Hematopoietic multipotent progenitor cell treated with erythropoietin and hydrocortisone succinate and interleukin-3 and kit ligand, for 8 days (in vitro differentiated cells): ENCODE results near the gene AFTPH.
A peak's percentile ranks its signal among the peaks of the same experiment; 100 is the strongest.

Experiments
- DNase-seq: peaks from one replicate; pipeline ENCODE4 v3.0.0-alpha.2; 2015

AFTPH gene

DNA sequence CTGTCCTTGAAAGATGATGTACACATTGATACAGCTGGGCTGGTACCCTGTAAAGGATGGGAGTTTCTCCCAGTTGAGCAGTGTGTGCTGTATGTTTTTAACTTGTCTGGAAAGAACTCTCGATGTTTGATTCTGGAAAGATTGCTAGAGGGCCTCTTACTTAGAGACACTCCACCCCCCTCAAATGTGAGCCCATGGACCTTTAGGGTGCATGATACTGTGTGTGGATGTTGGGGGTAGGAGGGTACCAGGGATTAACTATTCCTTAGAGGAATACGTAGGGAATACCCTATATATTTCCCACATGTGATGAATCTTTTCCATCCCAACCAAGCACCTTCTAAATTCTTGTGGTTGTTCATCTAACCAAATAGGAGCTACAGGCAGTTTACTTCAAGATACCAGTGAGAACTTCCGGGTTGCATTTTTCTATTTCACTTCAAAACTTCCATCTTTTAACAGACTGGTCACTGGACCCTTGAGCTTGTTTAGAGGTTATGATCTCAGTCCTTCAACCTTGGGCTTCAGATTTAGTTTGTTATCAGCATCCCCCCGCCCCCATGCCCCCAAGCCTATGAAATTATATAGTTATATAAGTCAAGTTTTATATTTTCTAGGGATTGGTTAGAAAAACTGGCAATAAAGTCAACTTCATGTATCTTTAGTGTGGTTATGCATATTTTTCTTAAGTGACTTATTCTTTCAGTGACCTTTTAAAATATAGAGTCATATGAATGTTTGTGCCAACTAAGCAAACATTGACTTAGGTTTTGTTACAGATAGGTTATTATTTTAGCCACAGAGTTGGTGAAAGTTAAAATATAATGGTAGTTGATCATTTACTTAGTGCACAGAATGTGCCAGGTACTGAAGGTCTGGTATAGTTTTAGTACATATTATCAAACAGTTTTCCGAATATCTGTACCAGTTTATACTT lies 18.2 kb downstream of the AFTPH start:
- no peak for DNase-seq

DNA sequence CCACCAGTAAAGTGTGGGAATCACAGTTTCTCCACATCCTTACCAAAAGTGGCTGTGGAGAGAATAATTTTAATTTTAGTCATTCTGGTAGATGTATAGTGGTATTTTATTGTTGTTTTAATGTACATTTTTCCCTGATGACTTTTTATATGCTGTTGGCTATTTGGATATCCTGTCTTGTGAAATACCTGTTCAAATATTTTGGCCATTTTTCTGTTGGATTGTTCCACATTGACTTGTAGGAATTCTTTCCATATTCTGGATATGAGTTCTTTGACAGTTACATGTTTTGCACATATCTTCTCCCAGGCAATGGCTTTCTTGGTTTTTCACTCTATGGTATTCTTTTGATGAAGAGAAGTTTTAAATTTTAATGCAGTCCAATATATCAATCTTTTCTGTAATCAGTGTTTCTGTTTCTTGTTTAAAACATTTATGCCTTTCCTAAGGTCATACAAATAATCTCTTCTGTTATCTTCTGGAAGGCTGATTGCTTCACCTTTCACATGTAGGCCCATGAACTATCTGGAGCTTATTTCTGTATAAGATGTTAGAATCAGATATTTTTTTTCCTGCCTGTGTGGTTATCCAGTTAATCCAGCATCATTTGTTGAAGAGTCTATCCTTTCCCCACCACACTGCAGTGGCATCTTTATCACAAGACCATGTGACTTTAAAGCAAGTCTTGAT lies 19.0 kb downstream of the AFTPH start:
- DNase-seq, result no peak

DNA sequence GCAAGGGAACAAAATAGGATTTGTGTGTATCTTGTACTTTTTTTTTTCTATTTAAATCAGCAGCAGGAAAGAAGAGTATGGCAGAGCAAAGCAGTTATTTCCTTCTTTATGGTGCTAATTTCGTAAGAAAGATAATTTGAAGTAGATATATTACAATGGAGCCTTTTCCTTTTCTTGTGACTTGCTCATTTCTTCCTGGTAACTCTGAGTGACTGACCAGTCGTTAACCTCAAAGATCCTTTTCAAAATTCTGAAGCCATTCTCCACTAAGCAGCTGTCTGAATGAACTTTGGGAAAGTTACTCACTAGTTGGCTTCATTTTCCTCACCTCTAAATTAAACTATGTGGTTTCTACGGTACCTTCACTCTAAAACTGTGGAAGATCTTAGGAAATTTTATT lies 24.6 kb downstream of the AFTPH start:
- no peak for DNase-seq

DNA sequence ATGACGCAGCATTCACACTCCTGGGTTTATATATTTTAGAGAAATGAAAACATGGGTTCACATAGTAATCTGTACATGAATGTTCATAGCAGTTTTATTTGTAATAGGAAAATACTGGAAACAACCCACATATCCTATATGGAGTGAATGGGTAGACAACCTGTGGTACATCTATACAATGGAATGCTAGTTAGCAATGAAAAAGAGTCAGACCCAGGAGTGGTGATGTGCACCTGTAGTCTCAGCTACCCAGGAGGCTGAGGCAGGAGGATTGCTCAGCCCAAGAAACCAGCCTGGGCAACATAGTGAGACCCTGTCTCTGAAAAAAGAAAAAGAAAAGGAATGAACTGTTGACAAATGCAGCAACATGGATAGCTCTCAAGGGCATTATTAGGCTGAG lies 25.9 kb downstream of the AFTPH start:
- DNase-seq, result no peak

DNA sequence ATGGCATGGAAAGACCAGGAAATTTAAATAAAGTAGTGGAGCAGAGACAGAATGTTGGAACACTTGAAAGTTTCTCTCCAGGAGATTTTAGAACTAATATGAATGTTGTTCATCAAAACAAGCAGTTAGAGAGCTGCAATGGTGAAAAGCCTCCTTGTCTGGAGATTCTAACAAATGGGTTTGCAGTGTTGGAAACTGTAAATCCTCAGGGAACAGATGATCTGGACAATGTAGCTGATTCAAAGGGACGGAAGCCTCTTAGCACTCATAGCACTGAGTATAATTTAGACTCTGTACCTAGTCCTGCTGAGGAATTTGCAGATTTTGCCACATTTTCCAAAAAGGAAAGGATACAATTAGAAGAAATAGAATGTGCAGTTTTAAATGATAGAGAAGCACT lies 27.7 kb downstream of the AFTPH start:
- no peak for DNase-seq

DNA sequence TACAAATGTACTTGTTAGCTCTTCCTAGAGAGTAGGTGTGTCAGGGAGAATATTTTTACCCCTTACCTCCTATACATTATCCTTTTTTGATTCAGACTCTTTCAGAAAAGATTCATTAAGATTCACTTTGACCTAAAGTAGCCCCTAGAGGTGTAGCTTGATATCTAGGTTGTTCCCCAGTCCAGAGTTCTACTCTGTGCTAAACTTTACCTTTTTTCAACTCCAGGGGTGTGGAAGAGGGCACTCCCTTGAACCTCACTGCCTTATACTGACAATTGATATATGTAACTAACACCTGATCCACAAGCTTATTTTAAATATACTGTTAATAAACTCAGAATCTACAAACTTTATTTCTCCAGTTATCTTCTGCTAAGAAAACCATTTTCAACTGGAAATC lies 30.0 kb downstream of the AFTPH start:
- no peak for DNase-seq

DNA sequence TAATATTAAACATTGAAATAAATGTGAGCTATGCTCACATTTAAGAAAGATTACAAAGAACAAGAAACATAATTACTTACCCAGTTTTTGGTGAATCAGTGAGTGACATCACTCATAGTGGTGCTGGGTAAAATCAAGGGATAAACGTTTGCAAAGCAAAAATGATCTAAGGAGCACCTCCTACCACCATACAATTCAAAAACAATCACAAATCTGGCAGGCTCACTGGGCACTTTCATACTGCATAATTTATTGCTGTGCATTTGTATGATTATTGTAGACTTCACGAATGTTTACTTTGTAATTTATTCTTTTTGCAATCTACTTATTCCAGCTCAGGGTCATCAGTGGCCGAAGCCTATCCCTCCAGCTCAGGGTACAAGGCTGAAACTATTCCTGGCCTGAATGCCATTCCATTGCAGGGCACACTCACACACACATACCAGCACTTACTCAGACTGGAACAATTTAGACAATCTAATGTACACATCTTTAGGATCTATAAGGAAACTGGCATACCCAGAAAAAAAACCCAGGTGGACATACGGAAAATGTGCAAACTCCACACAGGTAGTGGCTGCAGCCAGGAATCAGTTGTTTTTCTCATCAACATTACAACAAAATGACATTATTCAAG lies 34.4 kb downstream of the AFTPH start:
- DNase-seq, result no peak

DNA sequence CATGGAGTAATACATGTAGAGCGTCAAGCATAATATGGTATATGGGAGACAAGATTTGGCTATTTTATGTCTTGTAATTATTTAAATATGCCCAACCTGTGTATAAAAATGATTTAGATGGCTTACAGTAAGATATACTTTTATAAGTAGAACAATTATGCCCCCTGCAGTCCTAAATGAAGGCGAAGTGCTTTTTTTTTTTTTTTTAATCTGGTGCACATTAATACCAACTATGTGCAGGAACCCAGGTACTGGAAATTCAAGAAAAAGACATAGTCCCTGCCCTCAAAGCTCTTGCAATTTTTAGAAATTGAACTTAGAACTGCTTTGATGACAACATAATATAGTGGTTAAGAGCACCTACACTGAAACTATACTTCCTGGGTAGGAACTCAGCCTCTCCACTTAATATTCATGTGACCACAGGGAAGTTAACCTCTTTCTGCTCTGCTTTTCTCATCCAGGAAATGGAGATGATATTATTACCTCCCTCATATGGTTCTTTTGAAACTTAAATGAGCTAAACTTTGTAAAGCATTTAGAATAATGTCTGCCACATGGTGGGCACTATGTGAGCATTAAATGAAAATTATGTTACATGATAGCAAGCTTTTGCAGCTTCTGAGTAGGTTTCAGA lies 38.1 kb downstream of the AFTPH start:
- DNase-seq, result peak; percentile 51

DNA sequence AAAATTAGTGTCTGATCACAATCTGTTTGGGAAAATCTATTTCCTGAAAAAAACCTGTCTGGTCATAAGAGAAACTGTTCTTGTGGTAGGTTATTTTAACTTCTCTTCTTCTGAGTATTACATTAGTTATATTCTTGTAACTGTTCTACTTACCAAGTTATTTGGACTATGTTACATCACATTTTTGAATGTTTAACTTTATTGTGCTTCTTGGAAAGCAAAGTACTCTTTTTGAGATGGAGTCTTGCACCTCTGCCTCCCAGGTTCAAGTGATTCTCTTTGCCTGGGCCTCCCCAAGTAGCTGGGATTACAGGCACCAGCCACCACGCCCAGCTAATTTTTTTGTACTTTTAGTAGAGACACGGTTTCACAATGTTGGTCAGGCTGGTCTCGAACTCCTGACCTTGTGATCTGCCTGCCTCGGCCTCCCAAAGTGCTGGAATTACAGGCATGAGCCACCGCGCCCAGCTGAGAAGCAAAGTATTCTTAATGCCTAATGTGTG lies 39.4 kb downstream of the AFTPH start:
- no peak for DNase-seq

DNA sequence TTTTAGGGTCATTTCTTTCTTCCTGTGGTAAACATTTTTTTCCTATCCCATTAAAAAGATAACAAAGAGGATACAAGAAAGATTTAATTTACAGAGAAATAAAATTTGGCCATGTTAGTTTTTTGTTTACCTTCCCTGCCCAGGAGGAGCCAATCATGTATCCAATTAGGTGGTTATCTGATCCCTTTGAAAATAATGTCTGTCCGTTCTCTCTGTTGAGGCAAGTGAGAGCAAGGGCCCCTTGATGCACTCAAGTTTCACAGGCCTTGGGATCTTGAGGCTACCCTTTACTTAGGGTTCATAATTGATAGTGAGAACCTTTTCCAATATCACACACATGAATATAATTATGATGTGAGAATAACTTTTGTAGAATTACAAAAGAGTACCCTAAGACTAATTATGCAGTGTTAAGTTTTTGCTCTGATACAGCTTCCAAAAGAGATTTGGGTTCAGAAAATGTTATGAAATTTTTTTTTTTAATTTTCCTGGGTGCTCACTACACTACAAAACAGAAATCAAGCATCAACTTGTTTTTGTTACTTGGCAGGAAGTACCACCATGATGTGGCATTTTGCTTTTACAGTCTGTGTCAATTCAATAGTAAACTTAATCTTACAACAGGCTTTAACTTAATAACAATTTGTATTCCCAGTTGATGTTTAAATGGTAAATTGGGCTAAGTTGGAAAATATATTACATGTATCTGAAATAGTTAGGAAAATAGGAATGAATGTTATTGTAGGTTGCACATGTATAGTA lies 42.0 kb downstream of the AFTPH start:
- DNase-seq, result no peak

DNA sequence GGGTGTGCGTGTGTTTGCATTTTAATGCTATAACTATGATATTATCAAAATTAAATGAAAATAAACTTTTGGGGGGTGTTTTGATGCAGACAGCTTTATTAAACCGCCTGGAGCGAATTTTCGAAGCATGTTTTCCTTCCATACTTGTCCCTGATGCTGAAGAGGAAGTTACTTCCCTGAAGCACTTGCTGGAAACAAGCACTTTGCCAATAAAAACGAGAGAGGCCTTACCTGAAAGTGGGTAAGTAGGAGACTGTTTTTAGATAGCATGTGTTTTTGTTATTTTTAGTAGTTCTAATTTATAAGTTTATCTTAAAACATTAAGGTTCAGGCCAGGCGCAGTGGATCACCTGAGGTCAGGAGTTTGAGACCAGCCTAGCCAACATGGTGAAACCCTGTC lies 43.3 kb downstream of the AFTPH start:
- no peak for DNase-seq

DNA sequence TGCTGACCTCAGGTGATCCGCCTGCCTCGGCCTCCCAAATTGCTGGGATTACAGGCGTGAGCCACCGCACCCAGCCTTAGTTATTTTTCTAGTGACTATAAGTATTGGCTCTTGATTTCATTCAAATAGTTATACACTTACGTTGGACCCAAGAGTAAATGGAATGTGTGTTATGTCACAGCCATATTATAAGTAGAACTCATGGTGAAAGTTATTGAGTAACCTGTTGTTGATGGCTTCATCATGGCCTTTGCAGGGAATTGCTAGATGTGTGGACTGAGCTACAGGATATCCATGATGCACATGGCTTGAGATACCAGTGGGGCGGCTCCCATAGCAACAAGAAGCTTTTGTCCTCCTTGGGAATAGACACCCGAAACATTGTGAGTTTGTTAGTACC lies 44.7 kb downstream of the AFTPH start:
- no peak for DNase-seq

DNA sequence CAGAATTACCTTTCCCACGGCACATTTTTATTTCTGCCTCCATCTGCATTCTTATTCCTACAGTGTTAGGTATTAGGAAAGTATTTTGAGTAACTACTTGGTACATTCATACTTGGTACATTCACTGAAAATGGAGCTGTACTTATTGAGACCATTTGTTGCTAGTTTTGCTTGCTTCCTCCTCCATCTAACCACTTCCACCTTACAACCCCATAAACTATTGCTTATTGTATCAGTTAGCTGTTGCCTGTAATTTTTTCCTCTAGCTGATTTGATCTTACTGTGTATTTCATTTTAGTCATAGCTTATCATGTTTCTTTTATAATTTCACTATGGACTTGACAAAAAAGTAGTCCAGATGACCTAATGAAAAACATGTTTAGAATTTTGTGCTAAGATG lies 50.7 kb downstream of the AFTPH start:
- no peak for DNase-seq

DNA sequence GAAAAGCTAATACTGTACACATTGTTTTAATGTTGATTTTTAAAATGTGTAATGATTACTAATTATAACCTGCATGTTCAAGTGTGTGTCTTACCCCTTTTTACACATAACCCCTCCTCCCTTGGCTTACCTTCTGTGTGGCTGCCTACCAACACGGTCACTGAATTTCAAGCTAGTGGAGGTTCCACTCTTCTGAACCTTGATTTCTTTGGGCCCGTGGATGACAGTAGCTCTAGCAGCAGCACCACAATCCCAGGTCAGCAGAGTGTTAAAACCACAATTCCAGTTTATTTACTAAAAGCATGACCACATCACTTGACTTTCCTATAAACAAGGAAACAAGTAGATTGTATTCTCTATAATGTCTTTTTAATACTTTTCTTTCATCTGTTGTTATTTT lies 56.9 kb downstream of the AFTPH start:
- DNase-seq, result no peak

DNA sequence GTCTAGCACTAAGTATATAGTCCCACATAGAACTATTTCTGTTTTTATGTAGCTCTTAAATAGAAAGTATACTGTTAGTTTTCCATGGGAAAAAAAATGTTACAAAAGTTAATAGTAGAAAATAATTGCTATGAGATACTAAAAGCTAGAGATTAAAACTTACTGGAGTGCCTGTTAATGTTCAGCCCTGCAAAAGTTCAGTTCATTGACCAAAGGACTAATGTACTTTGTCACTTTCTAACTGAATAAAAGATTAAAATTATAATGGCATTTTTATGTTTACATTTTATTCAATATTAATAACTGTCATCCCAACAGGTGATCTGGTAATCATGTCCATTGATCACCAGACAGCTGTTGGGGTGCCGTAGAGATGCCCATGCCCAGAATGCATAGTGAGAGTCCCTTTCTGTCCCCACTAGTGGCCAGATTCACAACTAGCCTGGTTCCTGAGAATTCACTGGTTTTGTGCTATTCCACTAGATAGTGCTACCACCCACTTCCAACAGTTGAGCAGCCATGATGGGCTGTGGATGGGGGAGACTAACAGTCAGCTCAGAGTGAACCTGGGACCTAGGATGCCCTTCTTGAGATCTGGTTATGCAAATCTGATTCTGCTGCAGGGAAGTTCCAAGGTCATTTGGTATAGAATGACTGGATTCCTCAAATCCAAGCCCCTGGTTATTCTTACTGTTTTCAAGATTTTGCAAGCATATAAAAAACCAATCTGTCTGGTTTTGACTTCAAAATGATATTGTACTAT lies 57.8 kb downstream of the AFTPH start:
- no peak for DNase-seq

DNA sequence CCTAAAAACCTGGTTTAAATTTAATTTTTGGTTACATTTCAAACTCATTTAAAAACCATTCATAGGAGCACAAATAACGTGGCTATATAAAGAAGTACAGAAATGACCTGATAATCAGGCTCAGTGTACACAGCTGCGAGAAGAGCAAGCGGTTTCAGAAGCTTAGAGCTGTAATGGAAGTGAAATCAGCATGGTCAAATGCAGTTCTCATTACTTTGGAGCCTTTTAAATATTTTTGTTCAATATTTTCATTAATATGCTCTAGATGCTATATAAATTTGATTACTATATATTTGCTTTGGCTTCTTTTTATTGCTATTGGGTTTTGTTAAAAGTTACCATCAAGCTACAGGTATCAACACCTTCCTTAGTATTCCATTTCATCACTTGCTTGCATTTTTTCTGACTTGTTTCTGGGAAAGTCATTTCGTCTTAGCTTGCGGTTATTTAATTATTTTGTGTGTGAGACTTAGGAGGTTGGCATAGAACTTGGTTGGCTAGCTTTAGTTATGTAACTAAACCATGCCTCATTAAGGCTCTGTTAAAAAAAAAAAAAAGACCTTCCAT lies 58.7 kb downstream of the AFTPH start:
- DNase-seq, result no peak

DNA sequence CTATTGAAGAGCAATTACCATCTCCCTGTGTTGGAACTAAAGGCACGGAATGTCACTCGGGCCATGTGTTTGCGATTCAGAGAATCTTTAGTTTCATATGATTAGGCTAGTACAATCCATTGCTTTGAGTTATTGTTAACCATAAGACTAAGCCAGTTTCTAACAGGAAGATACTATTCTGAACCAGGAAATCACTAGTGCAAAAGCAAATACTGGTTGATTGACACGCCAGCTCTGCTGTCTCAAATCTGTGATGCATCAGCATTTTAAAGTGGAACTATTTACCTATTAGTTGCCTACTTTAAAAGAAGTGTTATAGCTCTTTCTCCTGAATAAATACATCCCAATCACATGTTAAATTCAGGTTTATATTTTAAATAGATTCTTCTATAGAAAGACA lies 61.9 kb downstream of the AFTPH start:
- no peak for DNase-seq

DNA sequence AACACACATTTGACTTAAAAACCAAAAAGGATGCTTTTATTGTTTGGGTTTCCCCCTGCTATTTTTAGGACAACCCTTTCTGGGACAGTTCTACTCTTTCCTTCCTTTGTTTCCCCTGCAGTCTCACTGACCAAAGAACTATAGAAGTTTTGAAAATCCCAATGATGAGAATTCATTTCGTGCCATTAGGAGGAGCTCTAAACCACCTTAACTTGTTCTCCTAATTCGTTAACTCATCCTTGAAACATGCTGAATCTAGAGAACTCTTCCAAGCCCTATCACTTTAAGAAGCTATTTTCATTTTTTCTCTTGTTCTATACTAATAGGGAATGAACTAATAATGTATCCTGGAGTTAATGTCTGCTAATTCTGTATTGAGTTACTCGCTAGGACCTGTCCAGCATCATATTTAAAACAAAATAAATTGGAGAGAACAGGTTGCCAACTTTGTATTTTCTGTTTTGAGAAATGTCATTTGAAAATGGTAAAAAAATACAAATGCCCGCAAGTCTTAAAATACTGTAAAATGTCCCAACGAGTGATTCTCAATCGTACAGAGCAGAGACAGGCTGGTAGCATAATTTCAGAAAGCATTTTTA lies 62.9 kb downstream of the AFTPH start:
- peak; percentile 66 for DNase-seq

DNA sequence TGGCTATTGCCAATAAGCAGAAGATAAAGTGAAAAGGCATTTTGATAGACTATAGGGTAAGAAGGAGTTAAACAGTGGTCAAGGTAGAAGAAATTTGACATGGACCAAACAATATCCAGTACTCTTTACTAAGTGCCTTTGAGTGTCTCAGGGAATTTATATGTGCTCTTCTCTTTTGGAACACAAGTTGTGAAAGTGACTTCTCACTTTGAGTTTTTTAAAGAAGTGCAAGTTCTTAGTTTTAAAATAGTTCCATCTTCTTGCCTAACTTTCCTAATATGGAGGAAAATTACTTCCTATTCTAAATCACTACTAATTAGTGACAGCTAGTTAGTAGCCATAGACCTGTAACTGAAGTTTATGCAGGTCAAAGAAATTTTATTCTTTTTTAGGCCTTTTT lies 63.4 kb downstream of the AFTPH start:
- no peak for DNase-seq

DNA sequence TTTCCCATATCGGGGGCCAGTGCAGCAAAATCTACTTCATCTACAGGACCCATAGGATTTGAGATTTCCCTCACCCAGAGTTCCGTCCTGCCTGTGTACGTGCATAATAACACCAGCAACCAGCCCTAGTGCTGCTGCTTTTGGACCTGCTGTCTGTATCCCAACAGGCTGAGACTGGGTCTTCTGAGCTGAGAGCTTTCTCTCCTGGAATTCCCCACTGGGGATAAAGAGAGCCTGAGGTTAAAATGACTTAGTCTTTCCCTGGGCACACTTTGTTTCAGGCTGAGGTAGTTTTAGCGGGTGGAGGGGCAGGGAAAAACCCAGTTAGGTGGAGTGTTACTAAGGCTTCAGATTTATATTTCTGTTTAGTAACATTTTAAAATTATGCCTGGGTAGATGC lies 67.1 kb downstream of the AFTPH start:
- DNase-seq, result no peak
